HG02973 (cell line): ENCODE measurements around the gene EFCAB8.
"Not testable (repeated sequence)": the region's sequence is repeated elsewhere in the genome, so short reads cannot be mapped to it uniquely, and the experiment has no call there.

Experiments
- ATAC-seq: cut with Tn5 transposase; IDR thresholded peaks from one replicate; pipeline ENCODE4 v1.9.1; 2021; ENCODE audit warnings: moderate library complexity; ENCODE audit not compliant: unreplicated experiment

The EFCAB8 gene

DNA sequence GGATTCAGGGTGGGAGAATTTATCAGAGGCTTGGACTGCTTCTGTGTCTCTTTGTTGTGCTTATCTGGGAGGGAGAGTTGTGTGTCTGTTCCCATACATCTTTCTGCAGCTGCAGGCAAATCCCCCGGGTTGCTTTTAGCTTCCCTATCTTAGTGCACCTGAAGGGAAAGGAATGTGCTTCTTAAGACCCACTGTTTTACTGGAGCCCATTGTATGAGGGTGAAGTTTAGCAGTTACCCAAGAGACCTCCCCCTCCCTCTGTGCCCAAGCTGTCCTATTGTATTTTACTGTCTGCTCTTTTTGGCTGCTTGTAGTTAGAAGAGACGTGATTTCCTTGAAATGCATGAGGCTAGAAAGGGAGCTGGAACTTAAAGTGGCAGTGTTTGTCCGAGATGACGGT lies 91.8 kb downstream of the EFCAB8 start:
- ATAC-seq: not testable (repeated sequence)

DNA sequence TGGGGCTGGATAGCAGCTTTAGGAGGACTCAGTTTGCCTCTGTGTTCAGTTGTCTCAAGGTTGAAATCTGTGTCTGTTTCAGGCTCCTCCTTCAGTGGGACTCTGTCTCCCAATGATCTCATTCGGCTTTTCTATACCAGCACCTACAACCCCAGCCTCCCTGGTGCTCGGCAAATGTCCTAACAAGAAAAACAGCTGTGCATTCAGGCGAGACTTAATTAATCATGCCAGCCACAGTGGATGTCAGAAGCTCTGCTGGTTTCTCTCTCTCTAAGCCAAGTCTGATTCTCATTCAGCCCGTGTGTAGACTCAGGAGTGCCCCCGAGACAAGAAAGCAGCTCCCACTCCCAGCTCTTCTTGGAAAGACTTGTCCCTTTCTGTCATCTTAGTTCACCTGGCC lies 98.7 kb downstream of the EFCAB8 start:
- ATAC-seq: no peak

DNA sequence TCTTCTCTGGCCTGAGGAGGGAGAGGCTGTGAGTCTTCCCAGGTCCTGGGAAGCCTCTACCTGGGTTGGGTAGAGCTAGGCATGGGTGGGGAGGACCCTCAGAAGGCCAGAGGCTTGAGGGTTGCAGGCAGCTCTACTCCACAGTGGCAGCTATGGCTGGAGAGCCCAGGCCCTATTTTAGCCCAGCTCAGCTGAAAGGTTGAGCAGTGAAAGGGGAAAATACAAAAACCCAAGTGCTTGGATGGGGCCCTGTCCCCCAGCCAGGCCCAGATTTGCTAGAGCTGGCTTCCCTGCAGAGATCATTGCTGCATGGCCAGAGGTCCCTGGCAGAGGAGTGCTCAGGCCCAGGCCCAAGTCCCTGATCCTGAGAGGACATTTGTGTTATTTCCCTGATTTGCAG lies 99.9 kb downstream of the EFCAB8 start:
- ATAC-seq: no peak

DNA sequence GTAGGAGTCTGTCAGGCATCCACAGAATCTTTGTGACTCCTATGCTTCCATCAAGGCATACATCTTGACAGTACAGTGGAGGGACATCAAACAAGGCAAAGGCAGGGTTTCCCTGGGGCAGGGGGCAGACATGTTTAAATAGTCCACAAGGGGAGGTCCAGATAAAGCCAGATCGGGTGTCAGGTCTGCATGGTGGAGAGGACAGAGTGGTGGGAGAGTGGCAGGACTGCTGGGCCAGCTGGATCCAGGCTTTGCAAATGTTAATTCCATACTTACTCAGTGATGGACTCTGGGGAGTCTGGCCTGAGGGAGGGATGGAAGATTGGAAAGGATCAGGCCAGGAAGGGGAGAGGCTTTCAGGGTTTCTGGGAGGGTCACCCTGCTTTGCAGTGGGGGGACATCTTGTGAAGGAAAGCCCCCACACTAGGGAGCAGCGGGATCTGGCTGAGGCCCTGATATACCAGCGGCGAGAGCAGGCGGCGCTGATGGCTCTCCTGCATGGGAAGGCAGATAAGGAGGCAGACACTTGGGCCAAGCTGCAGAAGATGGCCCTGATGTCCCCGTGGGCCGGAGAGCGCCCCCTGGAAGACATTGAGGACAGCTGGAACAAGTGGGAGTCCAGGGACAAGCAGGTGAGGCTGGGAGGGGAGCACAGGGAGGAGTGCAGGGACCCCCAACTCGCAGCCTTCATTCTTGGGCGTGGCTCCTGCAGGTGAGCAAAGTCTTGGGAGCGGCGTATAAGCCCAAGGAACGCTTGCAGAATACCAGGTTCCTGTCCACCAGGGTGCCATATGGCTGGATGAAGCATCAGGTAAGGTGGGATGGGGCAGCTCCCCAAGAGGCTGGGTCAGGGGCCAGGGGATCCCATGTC lies 100.9 kb downstream of the EFCAB8 start:
- ATAC-seq: no peak

DNA sequence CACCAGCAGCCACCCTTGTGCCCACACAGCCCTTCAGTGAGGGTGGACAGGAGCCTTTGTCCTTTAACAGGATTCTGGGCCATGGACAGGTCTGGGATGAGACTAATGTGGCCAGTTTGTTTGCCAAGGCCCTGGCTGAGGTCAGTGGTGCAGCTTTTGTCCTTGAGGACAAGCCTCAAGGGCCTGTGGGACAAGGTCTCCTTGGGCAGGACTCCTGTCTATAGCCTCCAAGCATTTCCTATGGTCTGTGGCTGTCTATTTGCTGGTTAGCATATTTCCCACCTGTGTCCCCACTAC lies 101.4 kb downstream of the EFCAB8 start:
- no peak for ATAC-seq

DNA sequence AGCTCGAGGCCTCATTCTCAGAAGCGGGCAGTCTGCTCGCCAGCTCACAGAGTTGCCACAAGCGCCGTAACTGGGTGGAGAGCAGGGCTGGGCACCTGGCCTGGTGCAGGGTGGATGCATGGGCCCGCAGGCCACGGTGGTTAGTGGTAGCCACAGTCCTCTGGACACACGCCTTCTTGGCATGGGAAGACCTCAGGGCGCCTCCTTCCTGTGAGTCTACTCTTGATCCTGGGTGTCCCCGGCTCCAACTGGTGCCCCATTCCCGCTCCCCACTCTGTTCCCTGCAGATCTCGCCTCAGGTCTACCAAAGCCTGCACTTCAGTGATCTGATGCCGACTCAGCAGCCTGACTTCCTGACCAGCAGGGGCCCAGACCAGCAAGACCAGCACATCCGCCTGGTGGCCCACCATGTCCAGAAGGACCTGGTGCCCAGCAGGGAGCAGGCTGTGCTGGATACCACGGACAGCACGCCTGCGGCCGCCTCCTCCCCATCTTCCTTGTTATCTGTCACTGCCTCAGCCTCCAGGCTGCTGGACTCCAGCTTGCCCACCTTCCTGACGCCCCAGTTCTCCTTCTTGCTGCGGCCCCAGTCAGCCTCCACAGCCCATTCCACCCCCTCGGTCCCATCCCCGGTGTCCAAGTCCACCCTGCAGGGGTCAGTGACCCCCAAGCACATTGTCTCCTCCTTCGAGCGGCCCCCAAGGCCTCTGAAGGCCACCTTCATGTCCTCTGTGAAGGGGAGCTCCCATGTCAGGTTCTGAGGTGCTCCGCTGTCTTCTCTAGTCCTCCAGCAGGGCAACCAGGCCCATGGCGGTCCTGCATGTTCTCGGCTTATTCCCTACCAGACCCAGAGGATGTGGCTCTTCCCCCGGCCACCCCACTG lies 102.4 kb downstream of the EFCAB8 start:
- ATAC-seq: no peak

DNA sequence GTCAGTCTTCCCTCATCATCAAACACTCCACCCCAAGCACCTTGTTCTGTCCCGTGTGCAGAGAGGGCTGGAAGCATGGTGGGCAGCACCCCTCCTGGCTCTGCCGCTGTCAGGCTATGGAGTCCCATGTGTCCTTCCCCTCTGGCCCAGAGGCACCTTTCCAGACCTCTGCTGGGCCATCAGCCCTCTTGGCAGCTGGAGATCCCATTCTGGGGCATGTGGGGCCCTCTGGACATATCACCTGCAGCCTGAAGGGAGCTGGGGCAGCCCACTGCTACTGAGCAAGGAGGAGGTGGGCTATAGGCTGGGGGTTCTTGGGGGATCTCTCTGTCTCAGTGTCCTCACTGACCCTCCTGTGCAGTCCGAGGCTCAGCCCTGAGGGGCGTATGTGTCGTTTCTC lies 103.3 kb downstream of the EFCAB8 start:
- no peak for ATAC-seq

DNA sequence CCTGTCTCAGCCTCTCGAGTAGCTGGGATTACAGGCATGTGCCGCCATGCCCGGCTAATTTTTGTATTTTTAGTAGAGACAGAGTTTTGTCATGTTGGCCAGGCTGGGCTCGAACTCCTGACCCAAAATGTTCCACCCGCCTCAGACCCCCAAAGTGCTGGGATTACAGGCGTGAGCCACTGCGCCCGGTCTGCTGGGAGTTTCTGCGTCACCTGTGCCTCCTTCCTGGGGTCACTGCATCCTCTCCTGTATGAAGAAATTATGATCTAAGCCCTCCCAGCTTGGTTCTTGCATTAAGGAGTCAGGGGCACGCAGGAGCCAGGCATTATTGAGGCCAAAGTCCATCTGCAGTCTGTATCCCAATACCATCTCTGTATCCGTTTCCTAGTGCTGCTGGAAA lies 103.9 kb downstream of the EFCAB8 start:
- not testable (repeated sequence) for ATAC-seq

DNA sequence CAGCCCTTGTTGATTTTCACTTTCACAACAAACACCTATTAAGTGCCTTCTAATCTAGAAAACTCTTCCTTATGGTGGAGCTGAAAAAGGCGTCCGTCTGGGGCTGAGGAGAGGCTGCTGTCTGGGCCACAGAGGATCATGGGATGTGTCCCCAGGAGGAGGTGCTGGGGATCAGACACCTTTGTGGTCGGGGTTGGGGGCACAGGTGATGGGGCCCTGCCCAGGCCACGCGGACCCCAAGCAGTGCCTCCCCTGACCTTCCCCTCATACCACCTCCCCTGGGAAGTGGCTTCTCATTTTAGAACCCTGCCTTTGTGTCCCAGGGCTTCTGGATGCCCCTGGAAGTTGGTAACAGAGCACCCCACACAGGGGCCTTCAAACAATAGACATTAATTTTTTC lies 104.5 kb downstream of the EFCAB8 start:
- ATAC-seq: no peak

DNA sequence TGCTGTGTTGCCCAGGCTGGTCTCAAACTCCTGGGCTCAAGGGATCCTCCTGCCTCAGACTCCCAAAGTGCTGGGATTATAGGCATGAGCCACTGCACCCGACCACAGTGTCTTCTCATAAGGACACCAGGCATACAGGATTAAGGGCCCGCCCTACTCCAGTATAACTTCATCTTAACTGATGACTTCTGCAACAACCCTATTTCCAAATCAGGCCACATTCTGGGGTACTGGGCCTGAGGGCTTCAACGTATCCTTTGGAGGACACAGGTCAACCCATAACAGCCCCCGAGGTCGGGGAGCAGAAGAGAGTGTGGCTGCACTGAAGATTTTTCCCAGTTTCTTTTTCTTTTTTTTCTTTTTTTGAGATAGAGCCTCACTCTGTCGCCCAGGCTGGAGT lies 105.9 kb downstream of the EFCAB8 start:
- no peak for ATAC-seq

DNA sequence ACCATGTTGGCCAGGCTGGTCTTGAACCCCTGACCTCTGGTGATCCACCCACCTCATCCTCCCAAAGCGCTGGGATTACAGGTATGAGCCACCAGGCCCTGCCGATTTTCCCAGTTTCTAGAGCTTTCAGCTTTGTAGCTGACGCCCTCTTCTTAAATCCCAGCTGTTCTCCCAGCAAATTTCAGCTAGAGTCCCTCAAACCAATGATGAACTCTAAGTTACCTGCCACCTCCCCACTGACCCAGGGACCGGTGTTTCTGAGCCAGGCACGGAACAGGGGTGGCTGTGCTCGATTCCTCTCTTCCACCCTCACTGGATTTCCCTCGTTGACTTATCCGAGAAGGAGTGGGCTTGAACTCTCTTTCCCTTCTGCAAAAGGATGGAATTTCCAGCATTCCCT lies 106.4 kb downstream of the EFCAB8 start:
- no peak for ATAC-seq

DNA sequence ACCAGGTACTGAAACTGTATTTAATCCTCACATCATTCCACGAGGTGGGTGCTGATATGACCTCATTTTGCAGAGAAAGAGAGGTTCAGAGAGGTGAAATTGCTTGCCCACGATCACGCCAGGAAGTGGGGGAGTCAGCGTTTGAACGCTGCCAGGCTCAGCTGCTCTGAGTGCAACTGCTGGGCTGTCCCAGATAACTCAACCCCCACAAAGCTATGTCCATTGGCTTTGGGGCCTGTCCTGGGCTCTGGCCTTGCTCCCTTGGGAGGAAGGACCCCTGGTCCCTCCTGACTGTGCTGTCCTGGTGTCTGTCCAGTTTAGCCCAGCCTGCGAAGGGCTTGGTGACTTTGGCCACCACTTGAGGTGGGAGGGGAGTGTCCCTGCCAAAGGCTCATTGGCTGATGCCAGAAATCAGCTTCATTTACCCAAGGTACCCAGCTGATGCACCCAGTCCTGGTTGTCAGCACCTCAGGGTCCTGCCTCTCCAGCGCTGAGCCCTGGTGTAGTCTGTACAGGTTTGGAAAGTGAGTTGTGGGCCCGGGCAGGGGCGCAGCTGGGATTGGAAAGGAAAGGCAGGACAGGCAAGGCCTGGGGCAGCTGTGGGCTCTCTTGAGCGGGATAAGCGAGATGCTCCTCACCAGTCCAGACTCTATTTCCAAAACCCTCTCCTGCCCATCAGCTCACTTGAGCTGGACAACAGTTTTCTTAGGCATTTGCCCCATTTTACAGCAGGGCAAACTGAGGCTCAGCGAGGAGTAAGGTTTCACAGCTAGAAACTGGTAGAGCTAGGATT lies 107.1 kb downstream of the EFCAB8 start:
- no peak for ATAC-seq

DNA sequence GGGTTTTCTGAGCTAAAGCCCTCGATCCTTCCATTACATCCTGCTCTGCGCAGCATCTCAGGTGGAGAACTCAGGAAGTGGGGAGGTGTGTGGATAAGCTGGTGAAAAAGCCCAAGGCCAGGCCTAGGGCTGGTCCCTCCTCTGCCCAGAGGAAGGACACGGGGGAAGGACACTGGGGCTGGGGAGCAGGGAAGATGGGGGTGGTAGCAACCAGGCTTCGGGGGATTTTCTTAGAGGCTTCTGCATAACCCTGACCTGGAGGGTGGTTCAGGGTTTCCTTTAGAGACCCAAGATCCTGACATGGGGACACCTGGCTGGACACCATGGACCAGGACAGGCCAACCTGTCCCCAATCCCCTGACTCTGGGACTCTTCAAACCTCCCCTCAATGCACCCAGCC lies 107.7 kb downstream of the EFCAB8 start:
- ATAC-seq: no peak

DNA sequence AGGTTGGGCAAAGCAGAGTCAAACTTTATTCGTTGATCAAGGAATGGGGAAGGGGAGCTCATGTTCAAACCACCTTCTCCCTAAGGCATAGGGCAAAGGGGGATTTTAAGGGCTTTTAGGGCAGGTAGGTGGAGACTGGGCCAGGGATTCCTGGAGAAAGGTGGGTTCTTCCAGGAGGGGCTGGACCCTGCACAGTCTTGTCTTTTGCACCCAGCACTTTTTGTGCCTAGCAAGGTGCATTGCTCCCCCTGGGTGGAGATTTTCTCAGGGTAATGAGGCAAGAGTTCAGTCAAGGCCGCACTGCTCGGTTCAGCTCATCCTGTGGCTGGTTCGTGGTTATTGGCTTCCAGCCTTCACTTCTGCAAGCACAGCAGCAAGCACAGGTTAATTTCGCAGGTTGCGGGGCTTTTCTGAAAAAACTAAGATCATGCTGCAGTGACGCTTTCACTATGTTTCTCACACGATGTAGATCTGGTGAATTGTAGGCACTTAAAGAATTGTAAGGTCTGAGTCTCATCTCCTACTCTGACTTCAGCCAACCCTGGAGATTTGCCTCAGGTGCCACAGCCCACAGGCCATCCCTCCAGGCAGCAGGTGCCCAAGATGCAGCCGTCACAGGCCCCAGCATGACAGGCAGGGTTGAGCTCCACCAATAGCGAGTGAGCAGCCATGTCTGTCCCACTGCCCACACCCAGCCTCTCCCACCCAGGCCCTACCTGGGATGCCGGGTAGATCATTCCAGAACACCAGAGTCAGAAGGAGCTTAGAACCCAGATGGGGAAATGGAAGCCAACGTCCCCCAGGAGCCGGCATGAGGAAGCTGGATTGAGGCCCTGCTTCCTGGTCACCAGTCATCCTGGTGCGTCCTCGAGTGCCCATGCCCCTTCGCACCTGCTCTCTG lies 108.4 kb downstream of the EFCAB8 start:
- ATAC-seq: no peak

DNA sequence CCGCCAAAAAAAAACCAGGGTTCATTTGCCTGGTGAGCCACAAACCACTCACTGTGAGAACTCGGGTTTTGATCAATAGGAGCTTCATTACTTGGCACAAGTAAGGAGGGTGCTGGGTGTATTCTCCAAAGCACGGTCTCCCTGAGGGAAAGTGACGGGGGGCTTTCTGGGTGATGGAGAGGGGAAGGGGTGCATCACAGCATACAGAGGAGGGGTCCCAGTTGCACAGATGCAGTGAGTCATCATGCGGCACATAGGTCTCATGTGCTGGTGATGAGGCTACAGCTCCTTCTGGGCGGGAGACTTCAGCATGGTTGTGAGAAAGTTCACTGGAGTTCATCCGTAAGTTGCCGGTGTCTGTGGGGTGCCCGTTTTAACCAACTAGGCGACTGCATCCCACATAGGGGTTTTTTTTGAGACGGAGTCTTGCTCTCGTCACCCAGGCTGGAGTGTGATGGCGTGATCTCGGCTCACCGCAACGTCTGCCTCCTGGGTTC lies 109.3 kb downstream of the EFCAB8 start:
- no peak for ATAC-seq

DNA sequence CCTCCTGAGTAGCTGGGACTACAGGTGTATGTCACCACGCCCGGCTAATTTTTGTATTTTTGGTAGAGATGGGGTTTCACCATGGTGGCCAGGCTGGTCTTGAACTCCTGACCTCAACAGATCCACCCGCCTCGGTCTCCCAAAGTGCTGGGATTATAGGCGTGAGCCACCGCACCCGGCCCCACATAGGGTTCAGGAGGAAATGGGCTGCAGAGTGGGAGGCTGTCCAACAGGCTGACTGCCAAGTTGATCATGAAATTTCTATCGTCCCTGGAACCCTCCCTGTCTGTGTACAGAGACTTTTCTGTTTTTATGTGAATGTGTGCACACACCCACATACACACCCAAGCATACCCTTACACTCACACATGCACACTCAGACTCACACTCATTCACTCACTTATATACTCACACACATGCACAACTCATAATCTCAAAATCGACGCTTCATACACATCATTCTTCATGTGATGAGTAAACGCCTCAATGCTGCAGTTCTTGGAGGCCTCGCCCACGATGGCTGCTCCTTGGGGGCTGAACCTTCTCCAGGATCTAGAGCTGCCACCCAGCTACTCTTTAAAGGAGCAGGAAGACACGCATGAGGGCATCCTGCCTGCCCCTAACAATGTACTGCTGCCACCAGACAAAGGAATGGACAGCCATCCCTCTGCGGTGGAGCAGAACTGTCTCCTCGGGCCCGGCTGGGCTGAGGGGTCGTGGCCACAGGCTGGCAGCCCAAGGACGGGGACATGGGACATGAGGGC lies 109.9 kb downstream of the EFCAB8 start:
- ATAC-seq: no peak

DNA sequence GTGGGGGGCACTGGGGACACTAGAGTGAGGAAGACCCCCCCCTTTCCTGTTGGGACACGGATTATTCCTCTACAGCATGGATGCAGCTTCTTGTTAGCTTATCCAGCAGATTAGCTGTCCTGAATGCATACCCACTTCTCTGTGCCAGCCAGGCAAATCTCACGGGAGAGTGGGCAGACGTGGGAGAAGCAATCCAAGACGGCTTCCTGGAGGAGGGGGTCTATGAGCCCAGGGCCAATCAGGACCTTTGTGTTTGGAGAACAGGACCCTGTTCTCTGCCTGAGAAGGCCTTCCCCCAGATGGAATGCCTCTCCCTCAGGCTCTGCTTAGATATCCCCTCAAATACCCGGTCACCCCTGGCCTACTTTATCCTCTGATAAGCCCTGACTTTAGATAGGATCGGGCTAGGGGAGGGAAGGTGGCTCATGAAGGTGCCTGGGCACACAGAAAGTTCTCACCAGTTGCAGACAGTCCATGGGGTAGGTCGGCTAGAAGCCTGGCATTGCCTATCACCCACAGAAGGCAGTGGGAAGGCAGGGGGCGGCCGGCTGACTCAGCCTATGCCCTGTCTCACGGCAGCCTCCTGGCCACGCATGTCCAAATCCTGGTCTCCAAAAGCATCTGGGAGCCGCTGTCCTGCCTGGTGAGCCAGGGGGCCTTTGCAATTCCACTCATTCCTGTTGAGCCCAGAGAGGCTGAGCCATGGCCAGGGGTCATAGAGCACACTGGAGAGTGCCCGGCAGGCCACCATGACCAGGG lies 110.8 kb downstream of the EFCAB8 start:
- ATAC-seq: no peak

DNA sequence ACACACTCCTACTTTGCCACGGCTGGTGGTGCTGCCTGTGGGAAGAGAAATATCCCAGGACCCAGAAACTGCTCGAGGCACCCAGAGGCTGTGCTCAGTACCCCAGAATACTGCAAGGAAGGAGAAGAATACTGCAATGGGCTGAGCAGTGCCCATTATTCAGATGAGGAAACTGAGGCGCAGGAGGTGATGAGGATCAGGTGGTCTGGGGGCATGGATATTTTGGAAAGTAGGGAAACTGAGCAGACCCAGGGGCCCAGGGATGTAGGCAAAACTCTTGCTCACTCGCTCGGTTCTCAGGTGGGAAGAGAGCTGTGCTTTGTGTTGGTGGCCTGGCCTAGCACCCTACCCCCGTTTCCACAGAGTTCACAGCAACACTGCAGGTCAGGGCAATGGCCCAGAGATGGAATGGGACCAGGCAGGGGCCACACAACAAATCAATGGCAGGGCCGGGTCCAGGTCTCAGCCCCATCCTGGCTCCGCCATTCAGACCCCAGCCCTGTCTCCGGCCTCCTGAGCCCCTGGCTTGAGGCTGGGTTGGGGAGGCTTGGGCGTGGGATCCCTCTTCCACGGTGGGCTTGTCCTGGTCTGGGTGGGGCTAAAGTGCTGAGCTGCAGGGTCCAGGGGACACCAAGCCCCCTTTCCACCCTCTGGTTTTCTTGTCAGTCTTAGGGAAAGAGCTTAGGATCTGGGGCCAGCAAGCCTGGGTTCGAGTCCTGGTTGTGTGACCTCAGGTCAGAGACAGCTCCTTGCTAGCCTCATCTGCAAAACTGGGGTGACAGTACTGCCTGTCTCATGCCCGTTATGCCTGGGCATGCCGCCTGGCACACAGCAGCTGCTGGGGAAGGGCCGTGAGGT lies 111.6 kb downstream of the EFCAB8 start:
- ATAC-seq: no peak
